Choroid plexus epithelial cell (primary cell): ENCODE measurements around the gene SNTG2.

Source experiments
- DNase-seq: peaks from one replicate; pipeline ENCODE4 v3.0.0-alpha.2; 2010; ENCODE audit warnings: low read depth
- H3K4me3 ChIP-seq: 2 replicates; pipeline ENCODE4 v1.5.1; 2011; ENCODE audit warnings: low read depth, mild to moderate bottlenecking, control low read depth, low read length, moderate library complexity
- CTCF ChIP-seq: conservative IDR thresholded peaks from 2 replicates; pipeline ENCODE4 v1.5.1; 2011; ENCODE audit warnings: low read depth, mild to moderate bottlenecking, control low read depth, inconsistent platforms, low read length, moderate library complexity

Gene SNTG2

GRCh38 chr2:1045109-1045508 lies 94.5 kb downstream of the SNTG2 start:
- no peak for TF ChIP-seq CTCF
- H3K4me3 ChIP-seq = no peak overlapping the region
- no peak for DNase-seq

GRCh38 chr2:1046067-1046466 lies 95.4 kb downstream of the SNTG2 start:
- TF ChIP-seq CTCF = no peak
- no peak overlapping the region for H3K4me3 ChIP-seq
- no peak for DNase-seq

- peak; percentile 56 for DNase-seq
- H3K4me3 ChIP-seq = no peak overlapping the region
- peak; percentile 47 for TF ChIP-seq CTCF
These were observed 96.8 kb downstream of the SNTG2 start for GRCh38 chr2:1047485-1047884.

DNA sequence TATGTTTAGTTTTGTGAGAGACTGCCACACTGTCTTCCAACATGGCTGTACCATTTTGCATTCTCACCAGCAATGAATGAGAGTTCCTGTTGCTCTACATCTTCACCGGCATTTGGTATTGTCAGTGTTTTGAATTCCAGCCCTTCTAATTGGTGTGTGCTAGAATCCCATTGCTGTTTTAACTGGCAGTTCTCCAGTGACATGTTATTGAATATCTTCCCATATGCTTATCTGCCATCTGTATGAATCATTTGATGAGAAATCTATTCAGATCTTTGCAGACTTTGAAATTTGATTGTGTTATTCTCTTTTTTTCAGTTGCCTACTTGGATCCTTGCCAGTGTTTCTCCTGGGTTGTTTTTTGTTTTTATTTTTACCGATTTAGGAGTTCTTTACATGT lies 99.0 kb downstream of the SNTG2 start:
- TF ChIP-seq CTCF = no peak
- H3K4me3 ChIP-seq = no peak overlapping the region
- peak; percentile 87 for DNase-seq

- no peak overlapping the region for H3K4me3 ChIP-seq
- peak; percentile 40 for TF ChIP-seq CTCF
- DNase-seq = peak; percentile 31
These were observed 100.4 kb downstream of the SNTG2 start for GRCh38 chr2:1051075-1051474.

GRCh38 chr2:1052771-1053191 lies 102.1 kb downstream of the SNTG2 start:
- H3K4me3 ChIP-seq = no peak overlapping the region
- DNase-seq = peak; percentile 86
- TF ChIP-seq CTCF = no peak

DNA sequence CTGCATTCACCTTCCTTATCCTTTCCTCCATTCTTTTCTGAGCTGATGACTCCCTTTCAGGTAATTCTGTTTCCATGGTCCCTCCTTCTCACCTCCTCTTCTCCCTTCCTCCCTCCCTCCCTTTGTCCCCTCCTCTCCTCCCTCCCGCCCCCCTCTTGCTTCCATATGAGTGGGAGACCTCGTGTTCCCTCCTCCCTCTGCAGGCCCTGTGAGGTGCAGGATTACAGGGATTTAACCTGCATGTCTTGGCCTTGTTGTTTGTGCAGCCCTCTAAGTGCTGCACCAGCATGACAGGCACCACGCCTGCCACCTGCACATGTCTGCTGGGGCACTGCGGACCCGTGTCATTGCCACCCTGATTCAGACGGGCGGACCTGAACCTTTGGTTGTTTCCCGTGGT lies 103.1 kb downstream of the SNTG2 start:
- TF ChIP-seq CTCF = no peak
- no peak for DNase-seq
- H3K4me3 ChIP-seq = no peak overlapping the region
